Suppressor macrophage treated with lipopolysaccharide for 4 hours (primary cell): ENCODE data around the gene DLST.

ENCODE experiments used
- DNase-seq: peaks from one replicate; pipeline ENCODE4 v3.0.0-alpha.2; 2020

The DLST gene

GRCh38 chr14:74897642-74898041, 15.9 kb downstream of the DLST start:
- no peak for DNase-seq

DNA sequence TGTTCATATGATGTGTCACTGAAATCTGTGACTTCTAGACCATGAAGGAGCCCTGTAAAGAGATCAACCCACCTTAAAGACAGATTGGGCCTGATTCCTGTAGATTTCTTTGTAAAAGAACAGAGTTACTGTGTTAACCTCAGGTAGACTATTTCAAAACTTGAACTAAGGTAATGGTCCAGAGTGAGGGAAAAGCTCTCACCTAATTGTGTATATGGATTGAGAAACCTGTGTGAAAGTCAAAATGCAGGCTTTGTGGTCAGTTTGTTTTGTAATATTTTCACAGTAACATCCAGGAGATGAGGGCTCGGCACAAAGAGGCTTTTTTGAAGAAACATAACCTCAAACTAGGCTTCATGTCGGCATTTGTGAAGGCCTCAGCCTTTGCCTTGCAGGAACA, 16.4 kb downstream of the DLST start:
- DNase-seq = no peak

- DNase-seq = no peak
These were observed 17.0 kb downstream of the DLST start for GRCh38 chr14:74898694-74899093.

DNA sequence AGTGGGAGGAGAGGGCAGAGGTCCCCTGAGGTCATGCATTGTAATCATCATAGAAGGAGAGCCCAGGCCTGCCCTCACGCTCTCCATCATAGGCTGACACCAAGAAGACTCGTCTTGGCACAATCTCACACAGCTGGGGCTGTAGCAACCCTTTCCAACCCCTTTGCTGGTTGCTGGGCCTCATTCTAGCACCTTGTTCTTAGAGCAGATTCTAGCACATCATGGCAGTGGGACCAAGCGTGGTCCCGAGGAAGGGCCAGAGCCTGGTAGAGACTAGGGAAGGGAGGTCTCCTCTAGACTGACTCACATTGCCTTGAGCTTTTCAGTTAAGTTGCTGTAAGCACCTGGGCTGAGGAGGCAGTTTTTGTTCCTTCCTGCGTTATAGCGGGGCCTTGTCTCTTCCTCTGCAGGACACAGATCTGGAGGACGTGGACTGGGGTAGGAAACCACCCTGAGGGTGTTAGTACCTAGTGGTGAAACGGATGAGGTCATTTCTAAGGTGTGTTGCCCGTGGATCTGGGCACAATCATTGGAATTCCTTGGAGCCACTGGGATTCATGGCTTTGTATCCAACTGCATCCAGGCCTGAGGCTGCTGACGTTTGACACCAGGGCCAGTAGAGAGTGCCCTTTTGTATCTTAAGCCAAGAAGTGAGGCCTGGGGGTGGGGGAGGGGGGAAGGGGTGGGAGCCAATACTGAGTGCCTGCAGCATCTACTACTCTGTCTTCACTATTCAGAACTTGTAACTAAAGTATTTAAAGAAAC, 21.4 kb downstream of the DLST start:
- no peak for DNase-seq

DNA sequence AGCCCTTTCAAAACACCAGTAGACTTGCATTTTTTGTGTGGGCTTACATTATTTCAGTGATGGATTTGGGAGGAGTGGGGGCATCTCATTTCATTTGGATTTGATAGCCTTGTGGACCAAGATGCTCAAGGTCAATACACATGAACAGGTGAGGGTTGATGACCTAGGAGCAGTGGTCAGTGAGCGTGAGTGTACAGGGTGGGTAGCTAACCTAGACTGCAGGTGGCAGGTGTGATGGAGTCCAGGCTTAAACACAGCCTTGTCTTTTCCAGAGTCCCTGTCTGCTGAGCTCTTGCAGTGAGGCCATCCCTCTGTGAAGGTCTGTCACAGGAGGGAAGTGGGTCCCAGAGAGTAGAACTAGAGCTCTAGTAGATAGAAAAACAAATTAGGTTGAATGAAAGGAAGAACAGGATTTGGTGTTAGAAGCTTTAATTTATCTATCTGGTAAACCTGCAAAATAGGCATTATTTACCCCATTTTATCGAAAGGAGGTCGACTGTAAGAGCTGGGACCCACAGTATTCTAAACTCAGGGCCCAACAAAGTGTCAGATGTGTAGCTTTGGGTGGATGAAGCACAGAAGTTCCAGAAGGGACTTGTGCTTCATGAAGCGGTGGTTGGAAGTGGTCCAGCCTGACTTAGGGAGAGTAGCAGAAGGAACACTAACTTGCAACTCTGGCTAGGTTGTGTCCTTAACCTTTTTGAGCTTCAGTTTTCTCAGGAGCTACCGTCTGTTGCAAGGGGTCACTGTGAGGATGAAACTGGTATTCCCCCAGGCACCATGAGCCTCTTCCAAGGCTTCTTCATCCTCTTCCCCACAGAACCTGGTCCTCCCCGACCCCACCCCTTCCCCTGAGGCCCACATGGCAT, 23.2 kb downstream of the DLST start:
- DNase-seq = no peak

DNA sequence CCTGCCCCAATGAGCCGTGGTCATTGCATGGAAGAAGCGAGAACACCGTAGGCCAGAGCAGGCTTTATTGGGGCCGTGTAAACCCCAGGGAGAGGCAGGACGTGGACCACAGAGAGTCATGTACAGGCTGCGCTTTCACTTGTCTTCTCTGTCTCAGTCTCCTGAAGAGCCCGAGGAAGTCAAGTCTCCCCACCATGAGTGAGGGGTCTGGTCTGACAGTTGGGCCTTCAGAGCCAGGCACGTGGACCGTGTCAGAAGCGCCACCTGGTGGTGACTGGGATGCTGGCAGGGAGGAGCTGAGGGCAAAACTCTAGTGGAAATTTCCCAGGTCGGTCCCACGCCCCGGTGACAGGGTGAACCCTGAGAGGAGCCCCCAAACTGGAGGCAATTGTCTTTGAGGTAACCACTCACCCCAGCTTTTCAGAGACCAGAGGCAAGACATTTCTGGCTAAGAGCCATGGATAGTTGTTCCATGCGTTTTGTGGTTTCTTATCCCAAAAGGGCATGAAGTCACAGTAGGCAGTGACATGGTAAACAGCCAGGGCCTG, 24.0 kb downstream of the DLST start:
- peak; percentile 78 for DNase-seq

GRCh38 chr14:74906925-74907521, 25.3 kb downstream of the DLST start:
- no peak for DNase-seq

DNA sequence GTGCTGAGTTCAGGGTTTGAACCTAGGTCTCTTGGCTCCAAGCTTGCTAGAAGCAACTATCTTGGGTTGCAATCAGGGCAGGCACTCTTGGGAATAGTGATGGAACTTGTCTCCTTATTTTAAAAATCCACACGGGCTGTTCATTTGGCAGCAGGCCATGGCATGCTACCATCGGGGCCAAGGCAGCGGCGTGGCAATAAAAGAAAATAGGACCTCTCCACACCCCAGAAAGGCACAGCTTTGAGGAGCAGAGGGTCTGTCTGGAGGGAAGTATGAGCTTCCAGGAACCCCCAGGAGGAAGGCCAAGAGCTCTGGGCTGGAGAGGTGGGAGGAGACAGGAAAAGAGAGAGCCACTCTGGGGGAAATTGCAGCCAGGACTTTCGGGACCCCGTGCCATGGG, 26.0 kb downstream of the DLST start:
- no peak for DNase-seq

DNA sequence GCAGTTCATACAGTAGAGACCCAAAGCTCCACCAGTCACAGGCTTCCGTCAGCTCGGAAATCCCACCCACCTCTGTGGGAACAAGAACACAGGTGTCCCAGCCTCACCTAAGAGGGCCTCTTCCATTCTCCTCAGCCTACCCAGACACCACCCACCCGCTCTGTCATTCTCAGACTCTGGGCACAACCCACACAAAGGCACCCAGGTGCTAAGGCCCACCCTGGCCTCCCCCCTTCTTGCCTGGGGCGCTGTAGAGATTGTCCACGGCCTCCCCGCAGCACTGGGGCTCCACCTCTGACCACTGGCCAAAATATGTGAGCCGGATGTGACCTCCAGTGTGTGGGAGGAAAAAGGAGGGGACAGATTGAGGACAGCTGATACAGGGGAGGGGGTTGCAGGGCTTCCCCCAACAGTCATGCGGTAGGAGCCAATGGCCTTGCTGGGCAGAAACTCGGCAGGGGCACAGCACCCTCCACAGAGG, 27.2 kb downstream of the DLST start:
- no peak for DNase-seq

DNA sequence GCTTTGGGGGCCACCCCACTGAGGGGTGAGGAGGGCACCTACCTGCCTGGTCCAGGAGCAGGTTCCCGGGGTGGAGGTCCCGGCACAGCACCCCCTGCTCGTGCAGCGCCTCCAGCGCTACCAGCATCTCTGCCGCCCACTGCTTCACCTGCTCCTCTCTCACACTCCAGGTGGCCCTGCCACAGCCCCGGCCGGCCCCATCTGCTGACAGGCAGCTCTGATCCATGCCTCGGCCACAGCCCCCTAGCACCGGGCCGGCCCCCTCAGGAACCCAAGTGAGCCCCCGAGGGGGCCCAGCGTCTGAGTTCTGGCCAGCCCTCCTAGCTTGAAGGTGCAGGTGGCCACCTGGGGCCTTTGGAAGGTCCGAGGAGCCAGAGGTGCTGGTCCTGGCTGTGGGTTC, 27.8 kb downstream of the DLST start:
- DNase-seq = no peak

DNA sequence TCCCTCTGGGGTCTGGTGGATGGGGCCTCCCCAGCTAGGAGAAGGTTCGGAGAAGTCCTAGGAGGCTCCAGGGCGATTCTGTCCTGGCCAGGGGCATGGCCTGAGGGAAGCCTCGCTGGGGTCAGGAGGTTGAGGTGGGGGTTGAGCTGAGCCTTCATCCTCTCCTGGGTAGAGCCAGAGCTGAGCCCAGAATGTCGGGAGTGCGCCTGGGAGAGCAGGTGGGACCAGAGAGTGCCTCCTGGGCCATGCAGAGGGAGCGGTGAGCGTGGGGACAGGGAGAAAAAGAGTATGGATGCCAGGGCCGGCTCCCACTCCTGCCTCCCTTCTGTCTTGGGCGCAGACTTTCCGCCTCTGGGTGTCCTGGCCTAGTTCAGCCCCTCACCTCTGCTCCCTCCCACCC, 28.2 kb downstream of the DLST start:
- DNase-seq = no peak

GRCh38 chr14:74910556-74910955, 28.8 kb downstream of the DLST start:
- no peak for DNase-seq

DNA sequence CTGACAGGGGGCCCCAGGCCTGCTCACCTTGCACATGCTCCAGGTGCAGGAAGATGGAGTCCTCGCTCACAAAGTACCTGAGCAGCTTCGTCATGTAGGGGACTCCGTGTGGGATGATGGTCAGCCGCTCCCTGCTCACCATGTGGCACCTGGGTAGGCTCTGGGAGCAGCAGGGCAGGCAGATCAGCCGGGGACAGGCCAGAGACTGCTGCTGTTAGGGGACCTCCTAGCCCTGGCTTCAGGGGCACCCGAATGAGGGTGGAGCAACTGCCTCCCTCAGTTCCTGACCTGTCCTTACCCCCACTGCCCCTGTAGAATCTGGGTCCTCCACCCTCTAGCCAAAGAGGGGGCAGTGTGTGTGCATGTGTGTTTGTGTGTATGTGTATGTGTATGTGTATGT, 29.5 kb downstream of the DLST start:
- no peak for DNase-seq

DNA sequence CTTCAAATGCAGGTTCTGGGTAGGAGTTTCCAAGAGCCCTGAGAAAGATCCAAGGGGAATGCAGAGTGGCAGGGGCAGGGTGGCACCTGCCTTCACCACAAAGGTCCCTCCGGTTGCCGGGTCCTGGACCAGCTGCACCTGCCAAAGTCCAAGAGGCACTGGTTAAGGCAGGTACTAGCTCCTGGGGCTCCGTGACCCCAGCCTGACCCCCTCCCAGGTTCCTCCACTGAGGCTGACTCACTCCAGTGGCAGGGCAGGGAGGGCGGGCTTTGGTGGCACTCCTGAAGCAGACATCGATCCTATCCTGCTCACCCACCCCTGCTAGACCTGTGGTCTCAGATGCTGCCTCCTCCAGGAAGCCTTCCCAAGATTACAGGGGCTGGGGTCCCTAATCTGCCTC, 30.0 kb downstream of the DLST start:
- no peak for DNase-seq

- DNase-seq = no peak
These were observed 30.4 kb downstream of the DLST start for GRCh38 chr14:74912111-74912510.

DNA sequence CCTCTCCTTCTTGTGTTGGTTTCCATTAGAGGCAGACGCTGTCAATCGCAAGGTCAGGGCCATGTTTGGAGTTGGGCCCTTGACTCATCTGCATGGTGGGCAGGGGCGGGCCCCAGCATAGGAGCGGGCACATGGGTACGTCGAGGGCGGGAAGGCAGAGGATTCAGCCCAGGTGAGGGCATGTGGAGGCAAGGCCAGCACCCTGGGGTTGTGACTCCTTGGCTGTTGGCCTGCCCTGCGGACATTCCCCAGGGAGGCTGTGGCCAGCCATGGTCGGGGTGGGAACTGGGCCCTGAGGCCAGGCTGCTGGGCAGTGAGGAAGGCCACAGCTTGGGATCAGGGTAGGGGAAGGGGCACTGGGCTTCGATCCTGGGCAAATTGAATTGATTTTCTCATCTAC, 31.1 kb downstream of the DLST start:
- DNase-seq = no peak

GRCh38 chr14:74913393-74913910, 31.7 kb downstream of the DLST start:
- no peak for DNase-seq

DNA sequence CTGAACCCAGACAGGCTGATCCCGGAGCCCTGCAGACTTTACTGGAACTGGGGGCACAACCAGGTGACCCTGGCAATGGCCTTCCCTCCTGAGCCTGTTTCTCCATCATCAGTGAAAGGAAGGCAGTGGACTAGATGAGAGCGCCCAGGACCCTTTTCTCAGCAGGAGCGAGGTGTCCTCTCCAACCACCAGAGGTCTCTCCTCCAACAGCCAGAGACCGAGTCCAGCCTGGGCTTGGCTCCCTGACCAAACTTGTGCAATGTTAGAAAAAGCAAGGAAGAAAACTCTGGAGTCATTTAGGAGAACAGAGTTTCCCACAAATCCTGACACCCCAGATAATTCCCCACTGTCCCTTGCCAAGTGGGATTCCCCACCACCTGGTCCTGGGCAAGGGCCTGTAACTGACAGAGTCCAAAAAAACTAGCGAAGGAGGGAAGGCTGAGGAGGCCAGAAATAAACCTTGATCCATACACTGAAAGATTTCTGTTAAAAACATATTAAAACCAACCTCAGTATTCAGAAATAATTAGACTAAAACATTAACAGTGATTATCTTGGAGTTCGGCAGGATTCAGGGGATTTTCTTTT, 32.4 kb downstream of the DLST start:
- DNase-seq = peak; percentile 62

DNA sequence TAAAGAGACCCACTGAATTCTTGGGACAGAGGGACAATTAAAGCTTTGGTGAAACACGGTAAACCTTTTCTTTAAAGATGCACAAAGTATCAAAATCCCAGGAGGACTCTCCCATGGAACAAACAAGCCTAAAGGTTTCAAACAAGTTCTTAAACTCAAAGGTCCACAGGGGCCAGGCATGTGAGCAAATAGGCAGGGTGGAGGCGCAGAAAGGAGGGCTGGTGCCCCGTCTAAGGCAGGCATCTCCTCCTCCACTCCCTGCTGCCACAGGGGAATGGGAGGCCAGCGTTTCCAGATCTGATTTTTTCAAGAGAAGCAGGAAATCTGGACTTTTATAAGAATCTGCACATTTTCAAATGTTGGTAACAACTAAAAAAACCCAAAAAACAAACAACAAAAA, 33.7 kb downstream of the DLST start:
- DNase-seq = no peak

GRCh38 chr14:74915826-74916225, 34.1 kb downstream of the DLST start:
- DNase-seq = no peak

GRCh38 chr14:74917178-74917543, 35.4 kb downstream of the DLST start:
- DNase-seq = no peak

DNA sequence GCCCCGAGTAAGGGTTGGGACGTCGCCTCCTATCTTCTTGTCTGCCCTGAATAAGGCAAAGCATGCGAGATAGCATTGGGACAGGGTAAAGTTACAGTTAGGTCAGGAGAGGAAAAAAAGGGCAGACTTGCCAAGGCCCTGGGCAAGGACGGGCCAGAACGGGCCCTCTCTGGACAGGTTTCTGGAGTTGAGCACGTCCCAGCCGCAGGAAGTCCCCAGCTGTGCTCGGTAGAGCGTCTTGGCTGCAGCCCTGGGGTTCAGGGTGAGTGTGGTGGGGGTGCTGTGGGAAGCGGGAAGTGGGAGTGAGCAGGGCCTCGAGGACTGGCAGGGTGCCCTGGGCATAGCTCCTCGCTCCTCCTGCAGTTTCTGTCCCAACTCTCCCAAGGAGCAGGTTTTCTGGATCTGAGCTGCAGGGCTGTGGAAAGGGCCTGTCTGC, 35.9 kb downstream of the DLST start:
- DNase-seq = no peak

GRCh38 chr14:74918380-74918779, 36.7 kb downstream of the DLST start:
- no peak for DNase-seq
